Measurements from ENCODE around the gene POLE2. TPM values are rescaled to one million over a fixed set of nuclear protein-coding genes. Genes with fewer than 3 reads are reported as not detected.
A peak's percentile ranks its signal among the peaks of the same experiment; 100 is the strongest.
"Not testable (repeated sequence)": the region's sequence is repeated elsewhere in the genome, so short reads cannot be mapped to it uniquely, and the experiment has no call there.

The POLE2 gene
- polyA plus RNA-seq, 1 donor, result 11.3 TPM

- not testable (repeated sequence) for DNase-seq; H3K9me3 ChIP-seq (ENCODE audit: control insufficient read depth, low read depth, low read length); H3K4me1 ChIP-seq (ENCODE audit: control insufficient read depth, insufficient read depth, low read length); H3K27me3 ChIP-seq (ENCODE audit: control insufficient read depth, insufficient read depth, low read length)
- Histone ChIP-seq H3K36me3 (ENCODE audit: control insufficient read depth, insufficient read depth, low read length) (peaks cover 19% of the 10 kb centered on the region), H3K27ac (ENCODE audit: low read length) (peak overlapping the region; percentile 98), H3K4me3 (ENCODE audit: low read length) (peak overlapping the region; percentile 99)
- WGBS (ENCODE audit: insufficient coverage, low lambda C conversion rate), result no CpG with 5 or more reads among the region's 19 CpGs
These were observed 68.7 kb downstream of the POLE2 start for GRCh38 chr14:49619273-49619672.

GRCh38 chr14:49617852-49618519, 70.0 kb downstream of the POLE2 start:
- H3K27ac ChIP-seq (ENCODE audit: low read length), result no peak overlapping the region
- peaks cover 3% of the 10 kb centered on the region for H3K9me3 ChIP-seq (ENCODE audit: control insufficient read depth, low read depth, low read length)
- no peaks in the 10 kb centered on the region for H3K4me1 ChIP-seq (ENCODE audit: control insufficient read depth, insufficient read depth, low read length)
- peaks cover 19% of the 10 kb centered on the region for H3K36me3 ChIP-seq (ENCODE audit: control insufficient read depth, insufficient read depth, low read length)
- 88% methylated on average over 1 of the region's 6 CpGs for WGBS (ENCODE audit: insufficient coverage, low lambda C conversion rate)
- no peak for DNase-seq
- H3K4me3 ChIP-seq (ENCODE audit: low read length), result no peak overlapping the region
- H3K27me3 ChIP-seq (ENCODE audit: control insufficient read depth, insufficient read depth, low read length), result no peaks in the 10 kb centered on the region

- no peak for DNase-seq
- WGBS (ENCODE audit: insufficient coverage, low lambda C conversion rate), result no CpG with 5 or more reads among the region's 6 CpGs
- H3K27ac ChIP-seq (ENCODE audit: low read length), result no peak overlapping the region
- H3K27me3 ChIP-seq (ENCODE audit: control insufficient read depth, insufficient read depth, low read length), result no peaks in the 10 kb centered on the region
- peaks cover 2% of the 10 kb centered on the region for H3K9me3 ChIP-seq (ENCODE audit: control insufficient read depth, low read depth, low read length)
- H3K36me3 ChIP-seq (ENCODE audit: control insufficient read depth, insufficient read depth, low read length), result peaks cover 25% of the 10 kb centered on the region
- no peaks in the 10 kb centered on the region for H3K4me1 ChIP-seq (ENCODE audit: control insufficient read depth, insufficient read depth, low read length)
- no peak overlapping the region for H3K4me3 ChIP-seq (ENCODE audit: low read length)
These were observed 72.2 kb downstream of the POLE2 start for GRCh38 chr14:49615776-49616175.

GRCh38 chr14:49614196-49614595, 73.8 kb downstream of the POLE2 start:
- no peaks in the 10 kb centered on the region for H3K9me3 ChIP-seq (ENCODE audit: control insufficient read depth, low read depth, low read length)
- H3K4me3 ChIP-seq (ENCODE audit: low read length), result no peak overlapping the region
- H3K4me1 ChIP-seq (ENCODE audit: control insufficient read depth, insufficient read depth, low read length), result no peaks in the 10 kb centered on the region
- H3K27ac ChIP-seq (ENCODE audit: low read length), result no peak overlapping the region
- WGBS (ENCODE audit: insufficient coverage, low lambda C conversion rate), result no CpG with 5 or more reads among the region's 2 CpGs
- no peaks in the 10 kb centered on the region for H3K27me3 ChIP-seq (ENCODE audit: control insufficient read depth, insufficient read depth, low read length)
- H3K36me3 ChIP-seq (ENCODE audit: control insufficient read depth, insufficient read depth, low read length), result peaks cover 25% of the 10 kb centered on the region
- no peak for DNase-seq

GRCh38 chr14:49612671-49613070, 75.3 kb downstream of the POLE2 start:
- Histone ChIP-seq H3K4me3 (ENCODE audit: low read length) (no peak overlapping the region), H3K36me3 (ENCODE audit: control insufficient read depth, insufficient read depth, low read length) (peaks cover 13% of the 10 kb centered on the region), H3K27ac (ENCODE audit: low read length) (no peak overlapping the region), H3K9me3 (ENCODE audit: control insufficient read depth, low read depth, low read length) (no peaks in the 10 kb centered on the region), H3K4me1 (ENCODE audit: control insufficient read depth, insufficient read depth, low read length) (no peaks in the 10 kb centered on the region), H3K27me3 (ENCODE audit: control insufficient read depth, insufficient read depth, low read length) (no peaks in the 10 kb centered on the region)
- 20% methylated on average over 1 of the region's 8 CpGs for WGBS (ENCODE audit: insufficient coverage, low lambda C conversion rate)
- DNase-seq, result no peak

GRCh38 chr14:49612251-49612650, 75.8 kb downstream of the POLE2 start:
- WGBS (ENCODE audit: insufficient coverage, low lambda C conversion rate), result 94% methylated on average over 2 of the region's 4 CpGs
- H3K4me3 ChIP-seq (ENCODE audit: low read length), result no peak overlapping the region
- H3K36me3 ChIP-seq (ENCODE audit: control insufficient read depth, insufficient read depth, low read length), result peaks cover 12% of the 10 kb centered on the region

GRCh38 chr14:49607583-49607982, 80.4 kb downstream of the POLE2 start:
- peaks cover 13% of the 10 kb centered on the region for H3K36me3 ChIP-seq (ENCODE audit: control insufficient read depth, insufficient read depth, low read length)
- H3K4me1 ChIP-seq (ENCODE audit: control insufficient read depth, insufficient read depth, low read length), result no peaks in the 10 kb centered on the region
- H3K27me3 ChIP-seq (ENCODE audit: control insufficient read depth, insufficient read depth, low read length), result no peaks in the 10 kb centered on the region
- no peaks in the 10 kb centered on the region for H3K9me3 ChIP-seq (ENCODE audit: control insufficient read depth, low read depth, low read length)
- WGBS (ENCODE audit: insufficient coverage, low lambda C conversion rate), result 61% methylated on average over 4 of the region's 6 CpGs
- H3K4me3 ChIP-seq (ENCODE audit: low read length), result no peak overlapping the region
- DNase-seq, result peak in 1 of 2 donors; percentile 55
- no peak overlapping the region for H3K27ac ChIP-seq (ENCODE audit: low read length)

More at GRCh38 chr14:49612251-49612650, 75.8 kb downstream of the POLE2 start:
- Histone ChIP-seq H3K27ac (ENCODE audit: low read length) (no peak overlapping the region), H3K4me1 (ENCODE audit: control insufficient read depth, insufficient read depth, low read length) (no peaks in the 10 kb centered on the region), H3K27me3 (ENCODE audit: control insufficient read depth, insufficient read depth, low read length) (no peaks in the 10 kb centered on the region), H3K9me3 (ENCODE audit: control insufficient read depth, low read depth, low read length) (no peaks in the 10 kb centered on the region)
- no peak for DNase-seq

GRCh38 chr14:49598485-49599300, 89.3 kb downstream of the POLE2 start, which contains the start of gene LRR1:
LRR1 (plus strand) TSS chr14:49598940; CDS start chr14:49599021, 81 bp downstream.
- peak within 1 kb of the TSS; percentile 93 for H3K27ac ChIP-seq (ENCODE audit: low read length)
- H3K36me3 ChIP-seq (ENCODE audit: control insufficient read depth, insufficient read depth, low read length), result peaks cover 3% of the 10 kb centered on the region
- H3K4me1 ChIP-seq (ENCODE audit: control insufficient read depth, insufficient read depth, low read length), result peaks cover 16% of the 10 kb centered on the region
- peak within 1 kb of the TSS; percentile 77 for H3K4me3 ChIP-seq (ENCODE audit: low read length)
- H3K9me3 ChIP-seq (ENCODE audit: control insufficient read depth, low read depth, low read length), result no peaks in the 10 kb centered on the region
- no CpG with 5 or more reads among the region's 77 CpGs for WGBS (ENCODE audit: insufficient coverage, low lambda C conversion rate)
- H3K27me3 ChIP-seq (ENCODE audit: control insufficient read depth, insufficient read depth, low read length), result no peaks in the 10 kb centered on the region
- peak; percentile 70 to 93 for DNase-seq

GRCh38 chr14:49598189-49598484, 89.9 kb downstream of the POLE2 start:
- no peaks in the 10 kb centered on the region for H3K27me3 ChIP-seq (ENCODE audit: control insufficient read depth, insufficient read depth, low read length)
- peaks cover 19% of the 10 kb centered on the region for H3K4me1 ChIP-seq (ENCODE audit: control insufficient read depth, insufficient read depth, low read length)
- H3K9me3 ChIP-seq (ENCODE audit: control insufficient read depth, low read depth, low read length), result no peaks in the 10 kb centered on the region
- peaks cover 3% of the 10 kb centered on the region for H3K36me3 ChIP-seq (ENCODE audit: control insufficient read depth, insufficient read depth, low read length)
- no CpG with 5 or more reads among the region's 15 CpGs for WGBS (ENCODE audit: insufficient coverage, low lambda C conversion rate)
- peak overlapping the region; percentile 77 for H3K4me3 ChIP-seq (ENCODE audit: low read length)
- DNase-seq, result no peak
- peak overlapping the region; percentile 93 for H3K27ac ChIP-seq (ENCODE audit: low read length)

GRCh38 chr14:49594347-49595091, 93.5 kb downstream of the POLE2 start:
- H3K4me3 ChIP-seq (ENCODE audit: low read length), result no peak overlapping the region
- no peaks in the 10 kb centered on the region for H3K36me3 ChIP-seq (ENCODE audit: control insufficient read depth, insufficient read depth, low read length)
- peaks cover 19% of the 10 kb centered on the region for H3K4me1 ChIP-seq (ENCODE audit: control insufficient read depth, insufficient read depth, low read length)
- no peaks in the 10 kb centered on the region for H3K27me3 ChIP-seq (ENCODE audit: control insufficient read depth, insufficient read depth, low read length)
- H3K9me3 ChIP-seq (ENCODE audit: control insufficient read depth, low read depth, low read length), result no peaks in the 10 kb centered on the region
- 20% methylated on average over 3 of the region's 4 CpGs for WGBS (ENCODE audit: insufficient coverage, low lambda C conversion rate)
- peak overlapping the region; percentile 80 for H3K27ac ChIP-seq (ENCODE audit: low read length)
- peak; percentile 91 to 94 for DNase-seq

All from large intestine (tissue), 3 donors.